T-helper 2 cell treated with Interferon-gamma antibody and Interleukin-4, amounts not matched to agents 5 μg/mL and 100 μg/mL, for 36 hours (primary cell): ENCODE measurements around the gene MICU2.

Source experiments
- DNase-seq: peaks from one replicate; pipeline ENCODE4 v3.0.0; 2021; ENCODE audit warnings: low spot score
- H3K27ac Mint-ChIP-seq: one replicate; pipeline ENCODE4 v1.8.0; 2021; ENCODE audit warnings: mild to moderate bottlenecking, mixed read lengths
- H3K27me3 Mint-ChIP-seq: one replicate; pipeline ENCODE4 v1.8.0; 2021; ENCODE audit warnings: low read depth, mixed read lengths
- H3K36me3 Mint-ChIP-seq: one replicate; pipeline ENCODE4 v1.8.0; 2021; ENCODE audit warnings: low read depth, mixed read lengths
- H3K4me1 Mint-ChIP-seq: one replicate; pipeline ENCODE4 v1.8.0; 2021; ENCODE audit warnings: low read depth, mixed read lengths
- H3K4me3 Mint-ChIP-seq: one replicate; pipeline ENCODE4 v1.8.0; 2022; ENCODE audit warnings: mild to moderate bottlenecking, moderate library complexity, mixed read lengths
- H3K9me3 Mint-ChIP-seq: one replicate; pipeline ENCODE4 v1.8.0; 2021; ENCODE audit warnings: mixed read lengths

MICU2 gene, protein sequence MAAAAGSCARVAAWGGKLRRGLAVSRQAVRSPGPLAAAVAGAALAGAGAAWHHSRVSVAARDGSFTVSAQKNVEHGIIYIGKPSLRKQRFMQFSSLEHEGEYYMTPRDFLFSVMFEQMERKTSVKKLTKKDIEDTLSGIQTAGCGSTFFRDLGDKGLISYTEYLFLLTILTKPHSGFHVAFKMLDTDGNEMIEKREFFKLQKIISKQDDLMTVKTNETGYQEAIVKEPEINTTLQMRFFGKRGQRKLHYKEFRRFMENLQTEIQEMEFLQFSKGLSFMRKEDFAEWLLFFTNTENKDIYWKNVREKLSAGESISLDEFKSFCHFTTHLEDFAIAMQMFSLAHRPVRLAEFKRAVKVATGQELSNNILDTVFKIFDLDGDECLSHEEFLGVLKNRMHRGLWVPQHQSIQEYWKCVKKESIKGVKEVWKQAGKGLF

GRCh38 chr13:21603531-21604448, at the start of gene MICU2:
TSS of gene MICU2 (minus strand) at chr13:21604170. CDS start at chr13:21604148, 22 bp downstream.
- Mint-ChIP-seq H3K27ac (peak within 1 kb of the TSS; percentile 81), H3K4me1 (peaks cover 23% of the 10 kb centered on the region), H3K9me3 (peaks cover 4% of the 10 kb centered on the region), H3K27me3 (peaks cover 11% of the 10 kb centered on the region), H3K36me3 (peaks cover 18% of the 10 kb centered on the region), H3K4me3 (peak within 1 kb of the TSS; percentile 90)
- peak; percentile 96 for DNase-seq

DNA sequence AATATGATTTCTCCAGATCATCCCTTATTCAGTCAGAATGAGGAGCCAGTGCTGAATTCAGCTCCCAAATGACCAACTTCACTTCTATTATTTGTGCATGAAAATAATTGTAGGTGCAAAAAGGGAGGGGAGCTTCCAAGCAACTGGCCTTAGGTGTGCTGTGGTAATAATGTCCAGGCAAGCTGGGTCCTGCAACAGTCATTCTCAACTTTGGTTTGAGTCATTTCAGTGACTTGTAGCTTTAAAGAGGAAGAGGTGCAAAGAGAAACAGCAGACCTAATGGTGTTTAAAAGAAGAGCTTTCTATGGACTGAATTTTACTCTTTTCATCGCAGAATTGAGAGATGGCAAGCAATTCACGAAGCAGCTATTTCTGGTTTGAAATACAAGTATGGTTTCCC, 37.7 kb upstream of the MICU2 start:
- Mint-ChIP-seq H3K4me3 (no peak overlapping the region), H3K4me1 (no peaks in the 10 kb centered on the region), H3K9me3 (no peaks in the 10 kb centered on the region), H3K27ac (no peak overlapping the region), H3K27me3 (peaks cover 6% of the 10 kb centered on the region), H3K36me3 (no peaks in the 10 kb centered on the region)
- DNase-seq: no peak

- Mint-ChIP-seq H3K9me3 (no peaks in the 10 kb centered on the region), H3K27me3 (peaks cover 3% of the 10 kb centered on the region), H3K27ac (no peak overlapping the region), H3K4me3 (no peak overlapping the region), H3K36me3 (no peaks in the 10 kb centered on the region), H3K4me1 (no peaks in the 10 kb centered on the region)
- DNase-seq: no peak
These were observed 35.6 kb upstream of the MICU2 start for GRCh38 chr13:21639561-21639960.

DNA sequence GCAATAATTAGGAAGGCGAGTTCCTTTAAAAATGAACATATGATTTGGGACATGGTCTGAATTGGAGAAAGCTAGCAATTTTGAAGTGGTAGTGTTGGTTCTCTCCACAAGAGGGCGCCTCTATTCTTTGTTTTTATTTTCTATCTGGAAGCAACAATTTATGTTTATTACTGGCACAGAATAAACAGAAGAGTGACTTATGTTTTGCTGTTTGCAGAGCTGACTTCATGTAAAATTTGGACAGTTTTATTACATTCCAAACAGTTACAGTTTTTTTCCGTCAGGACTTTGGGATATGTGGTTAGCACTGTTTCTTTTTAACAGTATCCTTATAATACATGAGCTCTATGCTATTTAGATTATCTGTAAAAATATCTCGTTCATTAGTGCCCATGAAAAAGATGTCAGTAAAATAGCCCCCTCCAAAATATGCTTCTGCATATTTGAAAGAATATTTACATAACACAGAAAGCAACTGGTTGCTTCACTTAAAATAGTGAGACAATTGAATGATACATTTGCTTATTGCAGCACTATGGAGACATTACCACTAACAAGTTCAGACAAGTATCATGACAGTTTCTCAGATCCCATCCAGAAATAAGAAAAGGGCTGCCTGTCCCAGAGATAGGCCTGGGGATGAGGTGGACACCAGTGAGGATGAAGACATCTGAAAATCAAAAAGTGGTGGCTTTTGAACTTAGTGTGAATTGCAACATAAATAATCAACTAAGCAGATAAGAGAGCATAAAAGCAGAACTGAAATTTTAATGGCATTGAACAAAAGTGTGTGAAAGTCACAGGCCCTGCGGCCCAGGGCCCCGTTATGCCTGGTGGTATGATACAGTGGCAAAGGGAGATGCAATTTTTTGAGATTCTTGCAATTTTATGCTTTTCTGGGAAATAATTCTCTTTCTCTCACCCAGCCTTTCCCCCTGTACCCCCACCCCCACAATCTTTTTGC, 34.6 kb upstream of the MICU2 start:
- H3K27me3 Mint-ChIP-seq: peaks cover 3% of the 10 kb centered on the region
- no peak overlapping the region for H3K4me3 Mint-ChIP-seq
- DNase-seq: no peak
- no peak overlapping the region for H3K27ac Mint-ChIP-seq
- no peaks in the 10 kb centered on the region for H3K4me1 Mint-ChIP-seq
- H3K36me3 Mint-ChIP-seq: no peaks in the 10 kb centered on the region
- no peaks in the 10 kb centered on the region for H3K9me3 Mint-ChIP-seq

- Mint-ChIP-seq H3K27me3 (peaks cover 3% of the 10 kb centered on the region), H3K4me1 (no peaks in the 10 kb centered on the region), H3K36me3 (no peaks in the 10 kb centered on the region), H3K4me3 (no peak overlapping the region), H3K9me3 (no peaks in the 10 kb centered on the region), H3K27ac (no peak overlapping the region)
- peak; percentile 4 for DNase-seq
These were observed 33.3 kb upstream of the MICU2 start for GRCh38 chr13:21637296-21637695.

DNA sequence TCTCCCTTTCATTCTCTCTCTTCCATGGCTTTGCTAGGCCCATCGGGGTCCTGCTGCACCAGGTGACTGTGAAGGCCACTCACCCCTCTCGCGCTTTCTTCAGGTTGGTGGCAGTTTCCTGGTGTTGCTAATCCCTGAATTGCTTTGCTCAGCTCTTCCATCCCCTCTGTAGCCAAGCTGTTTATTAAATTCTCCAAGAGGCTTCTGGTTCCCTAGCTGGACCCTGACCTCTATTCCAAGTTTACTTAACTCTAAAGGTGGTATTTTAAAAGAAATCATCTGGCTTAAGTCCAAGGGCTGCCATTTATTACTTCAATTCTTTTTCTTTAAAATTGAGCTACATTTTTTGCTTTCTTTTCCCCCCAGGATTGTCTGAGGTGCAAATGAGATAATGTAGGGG, 32.7 kb upstream of the MICU2 start:
- no peaks in the 10 kb centered on the region for H3K9me3 Mint-ChIP-seq
- H3K36me3 Mint-ChIP-seq: no peaks in the 10 kb centered on the region
- no peaks in the 10 kb centered on the region for H3K4me1 Mint-ChIP-seq
- DNase-seq: no peak
- H3K4me3 Mint-ChIP-seq: no peak overlapping the region
- no peak overlapping the region for H3K27ac Mint-ChIP-seq
- peaks cover 3% of the 10 kb centered on the region for H3K27me3 Mint-ChIP-seq

GRCh38 chr13:21632196-21632595, 28.2 kb upstream of the MICU2 start:
- H3K9me3 Mint-ChIP-seq: no peaks in the 10 kb centered on the region
- H3K4me3 Mint-ChIP-seq: no peak overlapping the region
- no peak overlapping the region for H3K27ac Mint-ChIP-seq
- H3K36me3 Mint-ChIP-seq: no peaks in the 10 kb centered on the region
- H3K4me1 Mint-ChIP-seq: no peaks in the 10 kb centered on the region
- H3K27me3 Mint-ChIP-seq: no peaks in the 10 kb centered on the region
- no peak for DNase-seq

DNA sequence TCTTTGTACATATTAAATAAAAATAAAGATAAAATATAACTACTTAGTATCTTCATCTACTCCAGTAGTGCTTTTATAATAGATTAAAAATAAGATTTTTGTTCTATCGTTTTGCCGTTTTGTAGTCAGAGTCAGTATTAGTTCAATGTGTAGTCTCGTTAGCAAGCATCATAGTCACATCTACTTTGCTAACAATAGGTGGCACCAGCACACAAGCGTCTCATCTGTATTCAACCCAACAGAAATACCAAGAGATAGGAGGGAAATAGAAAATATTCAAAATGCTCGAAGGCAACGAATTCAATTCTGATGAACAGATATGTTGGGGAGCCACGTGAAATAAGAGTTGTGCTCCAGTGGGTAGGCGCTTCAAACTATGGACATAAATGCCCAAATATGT, 21.4 kb upstream of the MICU2 start:
- Mint-ChIP-seq H3K27me3 (peaks cover 9% of the 10 kb centered on the region), H3K27ac (no peak overlapping the region), H3K4me1 (peaks cover 5% of the 10 kb centered on the region), H3K9me3 (no peaks in the 10 kb centered on the region), H3K4me3 (no peak overlapping the region), H3K36me3 (no peaks in the 10 kb centered on the region)
- DNase-seq: no peak

- no peak overlapping the region for H3K27ac Mint-ChIP-seq
- peaks cover 5% of the 10 kb centered on the region for H3K4me1 Mint-ChIP-seq
- DNase-seq: no peak
- H3K27me3 Mint-ChIP-seq: peaks cover 39% of the 10 kb centered on the region
- no peak overlapping the region for H3K4me3 Mint-ChIP-seq
- no peaks in the 10 kb centered on the region for H3K9me3 Mint-ChIP-seq
- H3K36me3 Mint-ChIP-seq: no peaks in the 10 kb centered on the region
These were observed 16.9 kb upstream of the MICU2 start for GRCh38 chr13:21620861-21621260.

- H3K4me1 Mint-ChIP-seq: peaks cover 5% of the 10 kb centered on the region
- DNase-seq: no peak
- H3K9me3 Mint-ChIP-seq: no peaks in the 10 kb centered on the region
- H3K4me3 Mint-ChIP-seq: no peak overlapping the region
- no peak overlapping the region for H3K27ac Mint-ChIP-seq
- H3K36me3 Mint-ChIP-seq: no peaks in the 10 kb centered on the region
- H3K27me3 Mint-ChIP-seq: peaks cover 41% of the 10 kb centered on the region
These were observed 15.8 kb upstream of the MICU2 start for GRCh38 chr13:21619633-21620220.

GRCh38 chr13:21616880-21617279, 12.9 kb upstream of the MICU2 start:
- H3K27ac Mint-ChIP-seq: no peak overlapping the region
- no peaks in the 10 kb centered on the region for H3K9me3 Mint-ChIP-seq
- H3K4me3 Mint-ChIP-seq: no peak overlapping the region
- peaks cover 38% of the 10 kb centered on the region for H3K27me3 Mint-ChIP-seq
- H3K36me3 Mint-ChIP-seq: no peaks in the 10 kb centered on the region
- no peak for DNase-seq
- H3K4me1 Mint-ChIP-seq: peaks cover 5% of the 10 kb centered on the region

GRCh38 chr13:21616205-21616866, 12.4 kb upstream of the MICU2 start:
- no peak overlapping the region for H3K27ac Mint-ChIP-seq
- H3K4me3 Mint-ChIP-seq: no peak overlapping the region

GRCh38 chr13:21615427-21615826, 11.5 kb upstream of the MICU2 start:
- no peak overlapping the region for H3K27ac Mint-ChIP-seq
- H3K4me3 Mint-ChIP-seq: no peak overlapping the region
- H3K36me3 Mint-ChIP-seq: no peaks in the 10 kb centered on the region
- H3K27me3 Mint-ChIP-seq: peaks cover 32% of the 10 kb centered on the region
- no peaks in the 10 kb centered on the region for H3K4me1 Mint-ChIP-seq
- H3K9me3 Mint-ChIP-seq: no peaks in the 10 kb centered on the region
- DNase-seq: no peak

More at GRCh38 chr13:21616205-21616866, 12.4 kb upstream of the MICU2 start:
- DNase-seq: no peak
- peaks cover 37% of the 10 kb centered on the region for H3K27me3 Mint-ChIP-seq
- no peaks in the 10 kb centered on the region for H3K36me3 Mint-ChIP-seq
- peaks cover 5% of the 10 kb centered on the region for H3K4me1 Mint-ChIP-seq
- H3K9me3 Mint-ChIP-seq: no peaks in the 10 kb centered on the region
